Astrocyte of the cerebellum (primary cell): Measurements from ENCODE around the gene YRDC.

Experiments
- DNase-seq: peaks from one replicate; pipeline ENCODE4 v3.0.0-alpha.2; 2011; ENCODE audit warnings: low read depth
- H3K4me3 ChIP-seq: 2 replicates; pipeline ENCODE4 v1.5.1; 2011; ENCODE audit warnings: mild to moderate bottlenecking, low read depth, low read length, moderate library complexity
- CTCF ChIP-seq: IDR thresholded peaks from 2 replicates; pipeline ENCODE4 v1.5.1; 2012; ENCODE audit warnings: low read length, low read depth, moderate library complexity, mild to moderate bottlenecking; ENCODE audit errors: missing control alignments
- in situ Hi-C: cut with HindIII; loops from 2 replicates; pipeline ENCODE4 v1.10.0; 2017; ENCODE audit warnings: low sequenced_read_pairs

The YRDC gene

GRCh38 chr1:37849480-37849879 lies 41.5 kb upstream of the YRDC start:
- in situ Hi-C loops, result loop anchor here (5.0 kb wide), 1 partner anchor 37 kb away; no protein-coding TSS in a partner anchor
- no peak overlapping the region for H3K4me3 ChIP-seq
- DNase-seq, result no peak
- no peak for TF ChIP-seq CTCF

GRCh38 chr1:37846647-37847339 lies 38.8 kb upstream of the YRDC start:
- DNase-seq, result no peak
- TF ChIP-seq CTCF, result no peak
- in situ Hi-C loops, result loop anchor here (5.0 kb wide), 1 partner anchor 34 kb away; no protein-coding TSS in a partner anchor
- H3K4me3 ChIP-seq, result no peak overlapping the region

- DNase-seq, result no peak
- TF ChIP-seq CTCF, result no peak
- no peak overlapping the region for H3K4me3 ChIP-seq
- in situ Hi-C loops, result loop anchor here (5.0 kb wide), 1 partner anchor 33 kb away; no protein-coding TSS in a partner anchor
These were observed 37.8 kb upstream of the YRDC start for GRCh38 chr1:37845786-37846185.

GRCh38 chr1:37845049-37845646 lies 37.1 kb upstream of the YRDC start:
- no peak for TF ChIP-seq CTCF
- no peak for DNase-seq
- in situ Hi-C loops, result loop anchor here (5.0 kb wide), 1 partner anchor 33 kb away; no protein-coding TSS in a partner anchor
- H3K4me3 ChIP-seq, result no peak overlapping the region

- H3K4me3 ChIP-seq, result no peak overlapping the region
- in situ Hi-C loops, result no loop called here
- DNase-seq, result no peak
- TF ChIP-seq CTCF, result no peak
These were observed 36.5 kb upstream of the YRDC start for GRCh38 chr1:37844536-37844935.

- DNase-seq, result no peak
- H3K4me3 ChIP-seq, result no peak overlapping the region
- in situ Hi-C loops, result no loop called here
- no peak for TF ChIP-seq CTCF
These were observed 33.6 kb upstream of the YRDC start for GRCh38 chr1:37841652-37842051.
